ENCODE results near the gene PAFAH1B1.
"Not testable (repeated sequence)": the region's sequence is repeated elsewhere in the genome, so short reads cannot be mapped to it uniquely, and the experiment has no call there.

PAFAH1B1 gene

GRCh38 chr17:2636169-2636930, 42.9 kb downstream of the PAFAH1B1 start:
- no peak for DNase-seq

- DNase-seq = no peak
Observed at GRCh38 chr17:2637422-2637821, 44.0 kb downstream of the PAFAH1B1 start.

- DNase-seq = no peak
Observed at GRCh38 chr17:2644971-2645370, 51.5 kb downstream of the PAFAH1B1 start.

GRCh38 chr17:2647957-2648356, 54.5 kb downstream of the PAFAH1B1 start:
- no peak for DNase-seq

GRCh38 chr17:2649191-2649590, 55.7 kb downstream of the PAFAH1B1 start:
- no peak for DNase-seq

GRCh38 chr17:2652911-2653310, 59.5 kb downstream of the PAFAH1B1 start:
- DNase-seq = not testable (repeated sequence)

DNA sequence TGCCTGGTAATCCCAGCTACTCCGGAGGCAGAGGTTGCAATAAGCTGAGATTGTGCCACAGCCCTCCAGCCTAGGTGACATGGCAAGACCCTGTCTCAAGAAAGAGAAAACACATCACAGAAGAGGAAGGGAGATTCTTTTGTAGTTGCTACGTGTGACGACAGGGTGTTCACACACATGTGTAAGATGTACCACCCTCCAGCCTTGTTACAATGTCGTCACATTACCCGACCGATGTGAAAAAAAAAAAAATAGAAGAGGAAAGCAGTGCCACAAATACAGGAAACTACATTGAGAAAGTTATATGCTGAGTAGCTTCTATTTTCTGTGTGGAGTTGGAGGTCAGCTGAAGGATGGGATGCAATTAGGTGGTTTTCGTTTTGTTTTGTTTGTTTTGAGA, 62.1 kb downstream of the PAFAH1B1 start:
- no peak for DNase-seq

DNA sequence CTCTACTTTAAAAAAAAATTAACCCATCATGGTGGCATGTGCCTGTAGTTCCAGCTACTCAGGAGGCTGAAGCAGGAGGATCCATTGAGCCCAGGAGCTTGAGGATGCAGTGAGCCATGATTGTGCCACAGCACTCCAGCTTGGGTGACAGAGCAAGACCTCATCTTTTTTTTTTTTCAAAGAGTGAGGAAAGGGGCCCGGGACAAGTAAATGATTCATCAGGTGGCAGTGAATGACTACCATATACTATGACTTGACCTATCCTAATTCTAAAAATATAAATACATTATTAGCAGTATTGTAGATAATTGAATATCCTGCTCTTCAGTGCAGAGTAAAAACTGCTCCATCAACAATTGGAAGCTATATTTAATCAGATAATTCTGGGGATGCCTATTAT, 62.8 kb downstream of the PAFAH1B1 start:
- no peak for DNase-seq

DNA sequence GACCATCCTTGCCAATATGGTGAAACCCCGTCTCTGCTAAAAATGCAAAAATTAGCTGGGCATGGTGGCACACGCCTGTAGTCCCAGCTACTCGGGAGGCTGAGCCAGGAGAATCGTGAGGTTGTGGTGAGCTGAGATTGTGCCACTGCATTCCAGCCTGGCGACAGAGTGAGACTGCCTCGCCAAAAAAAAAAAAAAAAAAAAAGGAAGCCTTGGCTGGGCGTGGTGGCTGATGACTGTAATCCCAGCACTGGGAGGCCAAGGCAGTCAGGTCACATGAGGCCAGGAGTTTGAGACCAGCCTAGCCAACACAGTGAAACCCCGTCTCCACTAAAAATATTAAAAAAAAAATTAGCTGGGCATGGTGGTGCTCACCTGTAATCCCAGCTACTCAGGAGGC, 65.9 kb downstream of the PAFAH1B1 start:
- DNase-seq = peak; percentile 69

GRCh38 chr17:2660410-2660809, 67.0 kb downstream of the PAFAH1B1 start:
- not testable (repeated sequence) for DNase-seq

GRCh38 chr17:2672026-2672425, 78.6 kb downstream of the PAFAH1B1 start:
- no peak for DNase-seq

GRCh38 chr17:2679247-2679646, 85.8 kb downstream of the PAFAH1B1 start:
- DNase-seq = not testable (repeated sequence)

DNA sequence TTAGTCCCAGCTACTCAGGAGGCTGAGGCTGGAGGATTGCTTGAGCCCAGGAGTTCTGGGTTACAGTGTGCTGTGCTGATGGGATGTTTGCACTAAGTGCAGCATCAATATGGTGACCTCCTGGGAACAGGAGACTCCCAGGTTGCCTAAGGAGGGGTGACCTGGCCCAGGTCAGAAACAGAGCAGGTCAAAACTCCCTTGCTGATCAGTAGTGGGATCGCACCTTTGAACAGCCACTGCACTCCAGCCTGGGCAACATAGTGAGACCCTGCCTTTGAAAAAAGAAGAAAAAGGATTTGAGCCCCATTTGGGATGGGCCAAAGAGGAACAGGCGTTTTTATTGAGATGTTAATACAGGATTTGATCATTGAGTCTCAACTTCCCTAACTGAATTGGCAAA, 87.5 kb downstream of the PAFAH1B1 start:
- DNase-seq = no peak

DNA sequence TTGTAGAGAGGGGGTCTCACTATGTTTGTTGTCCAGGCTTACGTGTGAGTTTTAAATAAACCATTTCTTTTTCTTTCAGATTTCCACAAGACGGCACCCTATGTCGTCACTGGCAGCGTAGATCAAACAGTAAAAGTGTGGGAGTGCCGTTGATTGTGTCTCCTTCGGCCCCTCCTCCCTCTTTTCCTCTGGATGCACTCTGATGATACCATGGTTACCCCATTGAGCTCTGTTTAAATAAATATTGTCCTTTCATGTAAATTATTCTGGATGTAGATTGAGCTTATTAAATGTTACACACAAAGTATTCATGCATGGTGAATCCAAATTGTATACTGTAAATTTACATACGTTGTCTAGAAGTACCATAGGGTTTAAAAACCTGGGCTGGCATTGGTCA, 88.2 kb downstream of the PAFAH1B1 start:
- DNase-seq = no peak

DNA sequence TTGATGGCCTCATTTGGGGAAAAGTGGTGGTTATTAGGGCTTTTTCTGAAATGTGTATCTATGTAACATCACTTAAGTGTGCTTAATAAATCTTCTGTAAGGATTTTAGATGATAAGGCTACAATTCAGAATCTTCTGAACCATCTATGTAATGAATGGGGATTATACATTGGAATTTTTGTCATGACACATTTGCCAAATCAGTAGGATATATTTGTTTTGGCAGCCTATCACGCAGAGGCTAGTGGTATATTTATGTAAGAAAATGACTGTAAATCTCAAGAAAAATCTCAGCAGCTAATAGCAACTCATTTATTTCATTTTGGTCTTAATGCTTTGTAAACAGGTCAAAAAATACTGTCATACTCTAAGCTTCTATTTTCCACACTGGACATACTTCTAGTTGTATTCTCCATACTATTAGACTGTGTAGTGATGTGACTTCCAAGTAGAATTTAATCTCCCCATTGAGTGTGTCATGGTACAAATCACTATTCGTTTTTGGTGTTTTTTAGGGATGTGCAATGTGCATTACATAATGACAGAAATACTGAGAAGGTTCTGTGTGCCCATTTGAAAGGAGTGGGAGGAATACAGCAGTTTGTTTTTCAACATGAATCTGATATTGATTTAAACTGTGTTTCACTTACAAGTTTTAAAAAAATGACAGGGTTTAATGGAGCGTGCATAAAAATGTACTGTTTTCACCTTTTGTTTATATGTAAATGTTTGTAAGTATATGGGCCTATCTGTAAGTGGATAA, 88.9 kb downstream of the PAFAH1B1 start:
- DNase-seq = no peak

DNA sequence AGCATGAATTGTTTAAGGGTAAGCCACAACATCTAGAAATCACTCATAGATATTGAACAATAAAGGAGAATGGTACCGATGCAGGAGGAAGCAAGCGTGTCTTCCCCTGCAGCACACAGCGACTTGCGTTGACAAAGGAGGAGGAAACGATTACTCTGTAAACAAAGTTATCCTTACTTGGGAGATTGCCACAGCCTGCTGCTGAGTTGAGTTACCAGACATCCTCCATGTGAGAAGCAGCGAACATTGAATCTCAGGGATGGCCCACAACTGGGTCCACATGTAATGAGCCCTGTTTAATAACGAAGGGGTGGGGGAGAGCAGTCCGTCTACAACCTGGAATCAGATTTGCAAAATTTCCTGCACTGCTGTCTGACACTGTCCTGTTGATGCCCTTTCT, 90.5 kb downstream of the PAFAH1B1 start:
- DNase-seq = no peak

DNA sequence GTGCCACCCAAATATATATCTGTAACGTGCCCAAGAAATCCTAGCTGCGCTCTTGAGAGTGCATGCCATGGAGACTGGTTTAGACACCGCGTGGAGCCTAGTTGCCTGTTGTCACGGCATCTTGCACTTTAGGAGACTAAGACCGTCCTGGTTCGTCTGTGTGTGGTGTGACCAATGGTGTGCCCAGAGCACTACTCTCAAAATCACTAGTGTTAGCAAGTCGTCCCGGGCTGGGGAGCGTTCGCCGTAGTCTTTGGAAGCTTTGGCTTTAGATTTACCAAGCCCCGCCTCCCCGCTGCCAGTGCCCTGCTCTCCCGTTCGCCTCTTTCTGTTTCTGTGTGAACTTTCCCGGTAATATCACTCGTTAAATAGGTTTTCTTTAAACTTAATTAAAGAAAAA, 91.1 kb downstream of the PAFAH1B1 start:
- no peak for DNase-seq

DNA sequence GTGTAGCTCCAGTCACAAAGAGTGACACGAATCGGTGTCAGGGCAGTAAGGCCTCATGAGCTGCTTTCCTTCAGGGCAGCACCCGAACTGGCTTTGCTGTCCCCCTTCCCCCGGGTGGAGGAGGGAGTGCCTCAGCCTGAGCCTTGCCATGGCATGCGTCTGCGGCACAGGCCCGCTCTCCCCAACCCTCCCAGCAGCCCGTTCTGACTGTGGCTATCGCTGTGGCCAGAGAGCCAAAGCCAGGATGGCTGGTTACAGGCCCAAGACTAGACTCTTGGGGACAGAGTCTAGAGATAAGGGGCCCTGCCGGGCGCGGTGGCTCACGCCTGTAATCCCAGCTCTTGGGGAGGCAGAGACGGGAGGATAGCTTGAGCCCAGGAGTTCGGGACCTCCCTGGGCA, 92.2 kb downstream of the PAFAH1B1 start:
- no peak for DNase-seq

DNA sequence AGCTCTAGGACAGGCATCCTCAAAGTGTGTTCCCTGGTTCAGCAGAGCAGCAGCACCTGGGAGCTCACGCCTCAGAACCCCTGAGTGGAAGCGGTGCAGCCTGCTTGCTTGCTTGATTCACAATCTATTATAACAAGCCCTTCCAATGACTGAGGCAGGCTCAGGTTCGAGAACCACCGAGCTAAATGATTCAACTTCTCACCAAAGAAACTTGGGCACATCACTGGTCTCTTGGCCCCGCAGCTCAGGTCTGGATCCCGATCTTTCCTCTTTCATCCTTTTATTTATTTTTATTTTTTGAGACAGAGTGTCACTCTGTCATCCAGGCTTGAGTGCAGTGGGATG, 93.6 kb downstream of the PAFAH1B1 start:
- no peak for DNase-seq

DNA sequence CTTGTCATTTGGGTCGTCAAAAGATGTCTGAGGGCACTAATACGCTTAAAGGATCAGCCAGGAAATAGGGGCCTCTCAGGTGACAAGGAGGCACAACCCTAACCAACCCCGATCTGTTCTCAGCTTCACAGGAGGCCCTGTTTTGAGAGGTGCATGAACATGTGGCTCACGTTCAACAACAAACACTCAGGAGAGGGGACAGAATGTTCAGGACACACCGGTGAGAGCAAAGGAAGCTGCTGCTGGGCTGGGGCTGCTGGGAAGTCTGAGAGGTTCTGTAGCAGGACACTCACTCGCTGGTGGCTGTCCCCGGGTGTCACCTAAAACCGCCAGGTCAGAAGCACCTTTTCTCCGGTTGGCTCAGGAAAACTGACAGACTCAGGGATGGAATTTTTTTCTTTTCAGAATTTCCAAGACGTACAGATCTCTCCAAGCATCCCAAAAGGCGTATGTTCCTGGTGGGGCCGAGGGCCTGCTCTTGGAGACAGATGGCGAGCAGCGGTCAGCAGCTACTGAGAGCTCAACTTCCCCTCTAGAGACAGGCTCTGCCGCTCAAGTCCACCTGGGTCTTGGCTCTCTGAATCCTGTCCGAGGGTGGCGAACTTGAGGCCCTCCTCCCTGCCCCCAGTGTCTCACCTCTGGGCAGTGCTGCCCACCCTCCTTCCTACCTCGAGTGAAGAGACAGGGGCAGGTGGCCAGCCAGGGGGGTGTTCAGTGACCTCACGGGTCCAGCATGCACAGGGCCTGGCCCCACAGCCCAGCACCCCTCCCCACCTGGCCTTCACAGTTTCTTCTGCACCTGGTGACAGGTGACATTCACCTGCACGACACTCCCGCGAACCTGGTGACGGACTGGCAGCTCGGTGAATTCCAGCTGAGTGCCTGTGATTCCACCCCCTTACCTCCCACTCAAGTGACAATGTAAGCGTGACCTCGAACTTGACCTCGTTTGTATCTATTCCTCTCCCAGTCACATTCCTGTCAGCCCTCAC, 95.2 kb downstream of the PAFAH1B1 start:
- DNase-seq = no peak

- DNase-seq = no peak
Observed at GRCh38 chr17:2689411-2690164, 96.1 kb downstream of the PAFAH1B1 start.
